ENCODE results near the gene LTN1.
A peak's percentile ranks its signal among the peaks of the same experiment; 100 is the strongest.

The LTN1 gene

GRCh38 chr21:28959367-28960099, 33.1 kb downstream of the LTN1 start:
- H2AFZ ChIP-seq (ENCODE audit: low read length, unreplicated experiment): no peak overlapping the region
- no peak overlapping the region for H3K4me3 ChIP-seq (ENCODE audit: low read depth, low read length)
- H3K79me2 ChIP-seq (ENCODE audit: control insufficient read depth, insufficient read depth, low read length, unreplicated experiment): no peaks in the 10 kb centered on the region
- H3K4me1 ChIP-seq (ENCODE audit: control insufficient read depth, insufficient read depth, low read length, unreplicated experiment): peaks cover 7% of the 10 kb centered on the region
- H3K27me3 ChIP-seq (ENCODE audit: insufficient read depth, low read length): no peaks in the 10 kb centered on the region
- peaks cover 27% of the 10 kb centered on the region for H3K36me3 ChIP-seq (ENCODE audit: insufficient read depth, low read length)
- peak overlapping the region; percentile 75 for H3K27ac ChIP-seq (ENCODE audit: low read depth, low read length)

GRCh38 chr21:28953247-28953646, 39.4 kb downstream of the LTN1 start:
- no peak overlapping the region for H3K4me3 ChIP-seq (ENCODE audit: low read depth, low read length)
- H3K4me1 ChIP-seq (ENCODE audit: control insufficient read depth, insufficient read depth, low read length, unreplicated experiment): peaks cover 14% of the 10 kb centered on the region
- no peak overlapping the region for H3K27ac ChIP-seq (ENCODE audit: low read depth, low read length)
- no peaks in the 10 kb centered on the region for H3K79me2 ChIP-seq (ENCODE audit: control insufficient read depth, insufficient read depth, low read length, unreplicated experiment)
- no peaks in the 10 kb centered on the region for H3K27me3 ChIP-seq (ENCODE audit: insufficient read depth, low read length)
- H2AFZ ChIP-seq (ENCODE audit: low read length, unreplicated experiment): no peak overlapping the region
- peaks cover 30% of the 10 kb centered on the region for H3K36me3 ChIP-seq (ENCODE audit: insufficient read depth, low read length)

DNA sequence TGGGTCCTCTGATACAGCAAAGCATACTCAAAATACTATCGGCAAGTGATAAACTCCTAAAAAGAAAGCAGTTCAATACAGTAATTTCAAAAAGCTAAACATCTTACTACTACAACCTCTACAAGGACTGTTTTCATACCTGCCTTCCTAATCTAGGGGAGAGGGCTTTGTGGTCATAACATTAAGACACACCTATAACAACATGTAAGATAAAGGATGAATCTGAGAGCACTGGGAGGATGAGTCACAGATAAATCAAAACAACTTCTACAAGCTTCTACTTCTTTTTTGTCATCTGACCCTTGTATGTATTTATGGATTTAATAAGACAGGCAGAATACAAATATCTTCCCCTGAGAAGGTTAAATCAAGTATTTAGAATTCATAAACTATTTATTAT, 40.0 kb downstream of the LTN1 start:
- H3K27ac ChIP-seq (ENCODE audit: low read depth, low read length): no peak overlapping the region
- peaks cover 25% of the 10 kb centered on the region for H3K36me3 ChIP-seq (ENCODE audit: insufficient read depth, low read length)
- H3K27me3 ChIP-seq (ENCODE audit: insufficient read depth, low read length): no peaks in the 10 kb centered on the region
- no peak overlapping the region for H3K4me3 ChIP-seq (ENCODE audit: low read depth, low read length)
- H3K4me1 ChIP-seq (ENCODE audit: control insufficient read depth, insufficient read depth, low read length, unreplicated experiment): peaks cover 14% of the 10 kb centered on the region
- H2AFZ ChIP-seq (ENCODE audit: low read length, unreplicated experiment): no peak overlapping the region
- H3K79me2 ChIP-seq (ENCODE audit: control insufficient read depth, insufficient read depth, low read length, unreplicated experiment): no peaks in the 10 kb centered on the region

DNA sequence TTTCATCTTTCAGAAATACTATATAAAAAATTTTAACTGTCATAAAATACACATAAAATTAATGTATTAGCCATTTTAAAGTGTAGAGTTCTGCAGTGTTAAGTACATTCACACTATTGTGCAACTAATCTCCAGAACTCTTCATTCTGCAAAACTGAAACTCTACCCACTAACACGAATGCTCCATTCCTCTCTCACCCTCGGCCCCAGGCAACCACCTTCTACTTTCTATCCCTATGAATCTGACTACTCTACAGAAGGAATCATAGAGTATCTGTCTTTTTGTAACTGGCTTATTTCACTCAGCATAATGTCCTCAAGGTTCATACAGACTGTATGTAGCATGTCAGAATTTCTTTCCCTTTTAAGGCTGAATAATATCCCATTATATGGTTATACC, 43.4 kb downstream of the LTN1 start:
- peaks cover 19% of the 10 kb centered on the region for H3K36me3 ChIP-seq (ENCODE audit: insufficient read depth, low read length)
- H3K27me3 ChIP-seq (ENCODE audit: insufficient read depth, low read length): no peaks in the 10 kb centered on the region
- no peak overlapping the region for H3K27ac ChIP-seq (ENCODE audit: low read depth, low read length)

DNA sequence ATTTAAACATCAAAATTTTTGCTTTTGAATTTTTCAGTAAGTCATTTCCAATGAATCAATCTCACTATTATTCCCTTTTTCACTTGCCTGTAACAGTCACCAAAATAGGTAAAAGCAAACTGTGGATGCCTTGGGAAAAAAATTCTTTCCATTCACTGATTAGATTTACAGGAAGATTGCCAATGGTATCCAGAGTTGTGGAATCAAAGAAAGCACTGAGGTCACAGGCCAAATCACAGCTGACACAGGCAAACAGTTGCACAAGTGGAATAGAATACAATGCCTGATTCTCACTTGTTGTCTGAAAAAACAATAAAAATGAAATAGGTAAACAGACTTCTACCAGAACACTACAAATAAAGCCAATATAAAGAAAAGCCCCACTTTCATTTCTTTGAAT, 48.4 kb downstream of the LTN1 start:
- Histone ChIP-seq H3K4me3 (ENCODE audit: low read depth, low read length) (no peak overlapping the region), H3K4me1 (ENCODE audit: control insufficient read depth, insufficient read depth, low read length, unreplicated experiment) (peaks cover 29% of the 10 kb centered on the region), H3K27ac (ENCODE audit: low read depth, low read length) (peak overlapping the region; percentile 64), H3K27me3 (ENCODE audit: insufficient read depth, low read length) (no peaks in the 10 kb centered on the region), H3K36me3 (ENCODE audit: insufficient read depth, low read length) (peaks cover 12% of the 10 kb centered on the region; the same call in 1 of the 2 replicates), H2AFZ (ENCODE audit: low read length, unreplicated experiment) (no peak overlapping the region), H3K79me2 (ENCODE audit: control insufficient read depth, insufficient read depth, low read length, unreplicated experiment) (no peaks in the 10 kb centered on the region)

More for the DNA sequence above, 43.4 kb downstream of the LTN1 start:
- Histone ChIP-seq H3K4me1 (ENCODE audit: control insufficient read depth, insufficient read depth, low read length, unreplicated experiment) (peaks cover 17% of the 10 kb centered on the region), H2AFZ (ENCODE audit: low read length, unreplicated experiment) (no peak overlapping the region), H3K79me2 (ENCODE audit: control insufficient read depth, insufficient read depth, low read length, unreplicated experiment) (no peaks in the 10 kb centered on the region), H3K4me3 (ENCODE audit: low read depth, low read length) (no peak overlapping the region)

- Histone ChIP-seq H3K27me3 (ENCODE audit: insufficient read depth, low read length) (no peaks in the 10 kb centered on the region), H3K36me3 (ENCODE audit: insufficient read depth, low read length) (peaks cover 12% of the 10 kb centered on the region; the same call in 1 of the 2 replicates), H3K79me2 (ENCODE audit: control insufficient read depth, insufficient read depth, low read length, unreplicated experiment) (no peaks in the 10 kb centered on the region), H3K4me3 (ENCODE audit: low read depth, low read length) (no peak overlapping the region), H2AFZ (ENCODE audit: low read length, unreplicated experiment) (no peak overlapping the region), H3K4me1 (ENCODE audit: control insufficient read depth, insufficient read depth, low read length, unreplicated experiment) (peaks cover 29% of the 10 kb centered on the region), H3K27ac (ENCODE audit: low read depth, low read length) (peak overlapping the region; percentile 64)
Measured at GRCh38 chr21:28943631-28944030, 49.0 kb downstream of the LTN1 start.

- Histone ChIP-seq H2AFZ (ENCODE audit: low read length, unreplicated experiment) (no peak overlapping the region), H3K36me3 (ENCODE audit: insufficient read depth, low read length) (peaks cover 27% of the 10 kb centered on the region), H3K4me1 (ENCODE audit: control insufficient read depth, insufficient read depth, low read length, unreplicated experiment) (peaks cover 26% of the 10 kb centered on the region), H3K27ac (ENCODE audit: low read depth, low read length) (no peak overlapping the region), H3K27me3 (ENCODE audit: insufficient read depth, low read length) (no peaks in the 10 kb centered on the region), H3K79me2 (ENCODE audit: control insufficient read depth, insufficient read depth, low read length, unreplicated experiment) (no peaks in the 10 kb centered on the region), H3K4me3 (ENCODE audit: low read depth, low read length) (no peak overlapping the region)
Measured at GRCh38 chr21:28938726-28939125, 54.0 kb downstream of the LTN1 start.

GRCh38 chr21:28937737-28938136, 54.9 kb downstream of the LTN1 start:
- H3K4me3 ChIP-seq (ENCODE audit: low read depth, low read length): no peak overlapping the region
- H3K79me2 ChIP-seq (ENCODE audit: control insufficient read depth, insufficient read depth, low read length, unreplicated experiment): no peaks in the 10 kb centered on the region
- H3K27ac ChIP-seq (ENCODE audit: low read depth, low read length): no peak overlapping the region
- peaks cover 27% of the 10 kb centered on the region for H3K36me3 ChIP-seq (ENCODE audit: insufficient read depth, low read length)
- H3K4me1 ChIP-seq (ENCODE audit: control insufficient read depth, insufficient read depth, low read length, unreplicated experiment): peaks cover 25% of the 10 kb centered on the region
- H3K27me3 ChIP-seq (ENCODE audit: insufficient read depth, low read length): no peaks in the 10 kb centered on the region
- no peak overlapping the region for H2AFZ ChIP-seq (ENCODE audit: low read length, unreplicated experiment)

DNA sequence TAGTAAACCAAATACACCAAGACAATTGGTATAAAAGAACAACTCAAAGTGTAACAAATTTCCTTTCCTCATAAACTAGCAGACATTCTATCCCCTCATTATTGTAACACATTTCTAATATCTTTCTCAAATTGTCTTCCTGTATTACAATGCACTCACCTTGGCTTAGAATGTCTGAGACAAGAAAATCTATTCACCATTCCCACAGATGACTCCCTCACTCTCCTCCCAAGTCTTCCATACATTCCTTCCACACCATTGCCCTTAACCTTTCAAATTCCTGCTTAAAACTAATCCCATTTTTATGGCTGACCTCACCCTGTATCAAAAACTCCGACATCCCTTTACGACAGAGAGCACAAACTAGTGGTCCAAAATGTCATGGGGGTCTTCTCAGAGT, 56.0 kb downstream of the LTN1 start:
- H3K79me2 ChIP-seq (ENCODE audit: control insufficient read depth, insufficient read depth, low read length, unreplicated experiment): no peaks in the 10 kb centered on the region
- no peak overlapping the region for H3K4me3 ChIP-seq (ENCODE audit: low read depth, low read length)
- no peak overlapping the region for H3K27ac ChIP-seq (ENCODE audit: low read depth, low read length)
- H2AFZ ChIP-seq (ENCODE audit: low read length, unreplicated experiment): no peak overlapping the region
- no peaks in the 10 kb centered on the region for H3K27me3 ChIP-seq (ENCODE audit: insufficient read depth, low read length)
- H3K36me3 ChIP-seq (ENCODE audit: insufficient read depth, low read length): peaks cover 24% of the 10 kb centered on the region
- peaks cover 16% of the 10 kb centered on the region for H3K4me1 ChIP-seq (ENCODE audit: control insufficient read depth, insufficient read depth, low read length, unreplicated experiment)

DNA sequence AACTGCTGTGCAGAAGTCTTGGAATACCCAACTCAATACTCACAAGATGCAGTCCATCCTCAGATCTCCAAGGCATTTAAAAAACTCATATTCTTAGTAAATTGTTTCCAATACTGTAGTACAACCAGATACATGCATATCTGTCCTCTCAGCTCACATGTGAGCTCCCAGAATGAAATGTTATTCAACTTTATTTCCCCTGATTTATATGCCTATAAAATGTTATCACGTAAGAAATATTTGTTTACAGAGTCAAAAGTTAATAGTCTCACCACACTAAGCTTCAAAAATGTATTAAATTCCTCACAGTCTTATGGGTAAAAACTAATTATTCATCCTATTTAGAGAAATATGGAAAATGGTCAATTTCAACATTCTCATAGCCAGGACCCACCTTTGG, 56.6 kb downstream of the LTN1 start:
- Histone ChIP-seq H3K79me2 (ENCODE audit: control insufficient read depth, insufficient read depth, low read length, unreplicated experiment) (no peaks in the 10 kb centered on the region), H3K4me3 (ENCODE audit: low read depth, low read length) (no peak overlapping the region), H2AFZ (ENCODE audit: low read length, unreplicated experiment) (no peak overlapping the region), H3K27ac (ENCODE audit: low read depth, low read length) (no peak overlapping the region), H3K27me3 (ENCODE audit: insufficient read depth, low read length) (no peaks in the 10 kb centered on the region), H3K4me1 (ENCODE audit: control insufficient read depth, insufficient read depth, low read length, unreplicated experiment) (peaks cover 16% of the 10 kb centered on the region), H3K36me3 (ENCODE audit: insufficient read depth, low read length) (peaks cover 31% of the 10 kb centered on the region)

GRCh38 chr21:28932717-28933116, 60.0 kb downstream of the LTN1 start:
- Histone ChIP-seq H3K79me2 (ENCODE audit: control insufficient read depth, insufficient read depth, low read length, unreplicated experiment) (no peaks in the 10 kb centered on the region), H3K27ac (ENCODE audit: low read depth, low read length) (peak overlapping the region; percentile 90), H3K27me3 (ENCODE audit: insufficient read depth, low read length) (no peaks in the 10 kb centered on the region), H3K4me1 (ENCODE audit: control insufficient read depth, insufficient read depth, low read length, unreplicated experiment) (peaks cover 12% of the 10 kb centered on the region), H3K4me3 (ENCODE audit: low read depth, low read length) (peak overlapping the region; percentile 37; the same call in 1 of the 2 replicates), H3K36me3 (ENCODE audit: insufficient read depth, low read length) (peaks cover 40% of the 10 kb centered on the region), H2AFZ (ENCODE audit: low read length, unreplicated experiment) (no peak overlapping the region)
